Measurements from ENCODE around the gene SEMA4C. TPM values are rescaled to one million over a fixed set of nuclear protein-coding genes. Genes with fewer than 3 reads are reported as not detected.
A peak's percentile ranks its signal among the peaks of the same experiment; 100 is the strongest.

Gene SEMA4C
- total RNA-seq = 1 to 10 TPM; 5.9 to 8.3 TPM

DNA sequence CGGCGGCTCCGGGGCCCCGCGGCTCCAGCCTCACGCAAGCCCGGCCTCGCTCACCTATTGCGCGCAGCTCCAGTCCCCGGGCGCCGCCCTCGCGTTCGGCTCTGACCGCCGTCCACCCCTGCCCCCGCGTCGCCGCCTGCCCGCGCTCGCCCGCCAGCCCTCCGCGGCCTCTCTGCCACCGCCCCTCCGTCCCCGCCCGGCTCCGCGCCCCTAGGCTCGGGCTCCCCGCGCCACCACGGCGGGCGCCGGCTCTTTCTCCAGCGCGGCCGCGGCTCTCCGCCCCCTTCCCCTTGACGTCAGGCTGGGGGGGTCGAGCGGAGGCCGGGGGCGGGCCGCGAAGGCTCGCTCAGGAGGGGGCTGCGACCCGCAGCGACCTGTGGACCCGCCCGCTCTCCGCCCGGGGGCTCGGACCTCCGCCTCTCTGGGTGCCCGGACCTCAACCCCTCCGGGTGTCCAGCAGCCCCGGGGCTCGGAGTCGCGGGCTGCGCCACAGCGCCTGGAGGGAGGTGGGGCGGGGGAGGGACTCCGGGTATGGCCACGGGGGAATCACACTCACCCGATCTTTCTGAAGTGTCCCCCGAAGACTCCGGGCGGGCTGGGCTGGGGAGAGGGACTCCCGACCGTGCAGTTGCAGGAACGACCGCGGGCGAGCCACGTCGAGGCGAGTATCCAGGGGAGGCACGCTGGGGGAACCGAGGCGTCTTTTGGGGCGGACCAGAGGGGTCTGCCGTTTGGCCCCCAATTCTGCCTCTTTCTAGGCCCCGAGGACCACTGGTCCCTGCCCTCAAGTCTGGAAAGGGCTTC is at the start of gene SEMA4C:
Gene SEMA4C, minus strand, starts transcription at position 259 of the 804 bp plus-strand sequence. CDS start 2,194 bp downstream, outside the sequence.
- Mint-ChIP-seq H3K4me1 (peaks cover 45% of the 10 kb centered on the region), H3K36me3 (peaks cover 7% of the 10 kb centered on the region), H3K27me3 (peaks cover 10% of the 10 kb centered on the region), H3K9me3 (no peaks in the 10 kb centered on the region), H3K4me3 (peak within 1 kb of the TSS; percentile 66), H3K27ac (peak within 1 kb of the TSS; percentile 38)
- peak; percentile 50 for DNase-seq

DNA sequence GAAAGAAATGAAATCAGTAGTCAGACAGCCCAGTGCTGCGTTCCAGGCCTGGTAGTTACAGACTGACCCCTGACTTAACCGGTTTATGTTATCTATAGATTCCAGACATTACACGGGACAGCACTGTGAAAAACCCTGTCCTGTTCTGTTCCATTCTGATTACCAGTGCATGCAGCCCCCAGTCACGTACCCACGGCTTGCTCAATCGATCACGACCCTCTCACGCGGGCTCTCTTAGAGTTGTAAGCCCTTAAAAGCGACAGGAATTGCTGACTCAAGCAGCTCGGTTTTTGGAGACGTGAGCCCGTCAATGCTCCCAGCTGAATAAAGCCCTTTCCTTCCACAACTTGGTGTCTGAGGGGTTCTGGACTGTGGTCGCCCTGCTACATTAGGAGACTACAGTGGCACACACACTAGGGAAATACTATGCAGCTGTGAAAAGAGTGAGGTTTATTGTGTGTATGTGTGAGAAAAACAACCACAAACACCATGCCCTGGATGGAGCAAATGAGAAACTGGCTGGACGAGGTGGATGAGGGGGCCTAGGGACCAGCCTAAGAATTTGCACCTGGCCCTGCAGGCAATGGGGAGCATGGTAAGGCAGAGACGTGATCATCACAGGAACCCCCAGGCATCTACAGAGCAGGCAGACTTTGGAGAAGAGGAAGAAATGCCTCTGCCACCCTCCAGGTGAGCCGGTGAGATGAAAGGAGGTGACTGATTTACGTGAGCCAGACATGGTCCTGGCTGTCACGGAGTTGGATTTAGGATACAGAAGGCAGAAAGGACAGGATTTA is 49.1 kb upstream of the SEMA4C start:
- no peak overlapping the region for H3K27ac Mint-ChIP-seq
- DNase-seq = no peak

GRCh38 chr2:96918092-96918753 is 48.3 kb upstream of the SEMA4C start:
- H3K27me3 Mint-ChIP-seq = no peaks in the 10 kb centered on the region
- DNase-seq = no peak
- no peak overlapping the region for H3K27ac Mint-ChIP-seq
- H3K4me1 Mint-ChIP-seq = peaks cover 30% of the 10 kb centered on the region
- H3K4me3 Mint-ChIP-seq = no peak overlapping the region
- H3K36me3 Mint-ChIP-seq = peaks cover 31% of the 10 kb centered on the region
- peaks cover 12% of the 10 kb centered on the region for H3K9me3 Mint-ChIP-seq

More for the DNA sequence above, 49.1 kb upstream of the SEMA4C start:
- Mint-ChIP-seq H3K36me3 (peaks cover 28% of the 10 kb centered on the region), H3K4me1 (peaks cover 28% of the 10 kb centered on the region), H3K9me3 (peaks cover 12% of the 10 kb centered on the region), H3K27me3 (no peaks in the 10 kb centered on the region), H3K4me3 (no peak overlapping the region)

GRCh38 chr2:96916646-96917543 is 47.0 kb upstream of the SEMA4C start:
- peaks cover 12% of the 10 kb centered on the region for H3K9me3 Mint-ChIP-seq
- no peak for DNase-seq
- H3K27ac Mint-ChIP-seq = no peak overlapping the region
- H3K4me3 Mint-ChIP-seq = no peak overlapping the region
- H3K27me3 Mint-ChIP-seq = no peaks in the 10 kb centered on the region
- peaks cover 35% of the 10 kb centered on the region for H3K4me1 Mint-ChIP-seq
- H3K36me3 Mint-ChIP-seq = peaks cover 31% of the 10 kb centered on the region

GRCh38 chr2:96916156-96916630 is 46.3 kb upstream of the SEMA4C start:
- H3K27ac Mint-ChIP-seq = no peak overlapping the region
- H3K4me3 Mint-ChIP-seq = no peak overlapping the region
- DNase-seq = no peak
- no peaks in the 10 kb centered on the region for H3K27me3 Mint-ChIP-seq
- H3K9me3 Mint-ChIP-seq = peaks cover 12% of the 10 kb centered on the region
- peaks cover 33% of the 10 kb centered on the region for H3K4me1 Mint-ChIP-seq
- H3K36me3 Mint-ChIP-seq = peaks cover 31% of the 10 kb centered on the region

GRCh38 chr2:96914332-96914731 is 44.5 kb upstream of the SEMA4C start:
- Mint-ChIP-seq H3K9me3 (peaks cover 12% of the 10 kb centered on the region), H3K4me1 (peaks cover 33% of the 10 kb centered on the region), H3K27ac (no peak overlapping the region), H3K36me3 (peaks cover 29% of the 10 kb centered on the region), H3K4me3 (no peak overlapping the region), H3K27me3 (no peaks in the 10 kb centered on the region)
- DNase-seq = no peak

- DNase-seq = peak; percentile 47
- peak overlapping the region; percentile 77 for H3K27ac Mint-ChIP-seq
- H3K4me1 Mint-ChIP-seq = peaks cover 33% of the 10 kb centered on the region
- H3K27me3 Mint-ChIP-seq = no peaks in the 10 kb centered on the region
- peaks cover 12% of the 10 kb centered on the region for H3K9me3 Mint-ChIP-seq
- peak overlapping the region; percentile 65 for H3K4me3 Mint-ChIP-seq
- peaks cover 28% of the 10 kb centered on the region for H3K36me3 Mint-ChIP-seq
These were observed 43.7 kb upstream of the SEMA4C start for GRCh38 chr2:96913398-96914202.

GRCh38 chr2:96913117-96913397 is 43.2 kb upstream of the SEMA4C start:
- H3K4me1 Mint-ChIP-seq = peaks cover 30% of the 10 kb centered on the region

GRCh38 chr2:96912346-96913116 is 42.7 kb upstream of the SEMA4C start:
- Mint-ChIP-seq H3K4me1 (peaks cover 28% of the 10 kb centered on the region), H3K27ac (peak overlapping the region; percentile 34), H3K27me3 (no peaks in the 10 kb centered on the region), H3K36me3 (peaks cover 24% of the 10 kb centered on the region), H3K4me3 (peak overlapping the region; percentile 65), H3K9me3 (peaks cover 12% of the 10 kb centered on the region)
- no peak for DNase-seq

More at GRCh38 chr2:96913117-96913397, 43.2 kb upstream of the SEMA4C start:
- Mint-ChIP-seq H3K27ac (peak overlapping the region; percentile 34), H3K27me3 (no peaks in the 10 kb centered on the region), H3K9me3 (peaks cover 12% of the 10 kb centered on the region), H3K4me3 (peak overlapping the region; percentile 65), H3K36me3 (peaks cover 25% of the 10 kb centered on the region)
- no peak for DNase-seq

DNA sequence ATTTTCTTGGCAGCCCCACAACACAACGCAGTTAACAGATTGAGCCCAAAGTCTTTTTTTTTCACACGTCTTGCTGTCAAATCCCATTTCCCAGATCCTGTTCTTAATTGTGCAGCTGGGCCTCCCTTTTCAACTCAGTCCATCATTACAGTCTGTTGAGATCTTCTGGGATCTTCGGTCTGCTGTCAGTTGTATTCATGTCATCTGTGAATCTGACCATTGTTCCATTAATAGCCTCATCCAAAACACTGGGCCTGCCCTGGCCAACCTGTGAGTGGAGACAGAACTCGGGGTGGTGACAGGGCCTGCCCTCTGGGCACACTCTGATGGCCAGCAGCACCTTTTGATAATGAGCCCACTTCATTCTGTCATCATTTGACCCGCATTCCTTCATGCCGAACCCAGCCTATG is 39.7 kb upstream of the SEMA4C start:
- DNase-seq = no peak
- H3K9me3 Mint-ChIP-seq = no peaks in the 10 kb centered on the region
- peaks cover 23% of the 10 kb centered on the region for H3K4me1 Mint-ChIP-seq
- no peak overlapping the region for H3K4me3 Mint-ChIP-seq
- H3K27ac Mint-ChIP-seq = no peak overlapping the region
- no peaks in the 10 kb centered on the region for H3K27me3 Mint-ChIP-seq
- peaks cover 7% of the 10 kb centered on the region for H3K36me3 Mint-ChIP-seq

- H3K9me3 Mint-ChIP-seq = no peaks in the 10 kb centered on the region
- DNase-seq = no peak
- no peak overlapping the region for H3K27ac Mint-ChIP-seq
- no peaks in the 10 kb centered on the region for H3K27me3 Mint-ChIP-seq
- peaks cover 6% of the 10 kb centered on the region for H3K4me1 Mint-ChIP-seq
- no peak overlapping the region for H3K4me3 Mint-ChIP-seq
- no peaks in the 10 kb centered on the region for H3K36me3 Mint-ChIP-seq
These were observed 37.5 kb upstream of the SEMA4C start for GRCh38 chr2:96907115-96908041.

DNA sequence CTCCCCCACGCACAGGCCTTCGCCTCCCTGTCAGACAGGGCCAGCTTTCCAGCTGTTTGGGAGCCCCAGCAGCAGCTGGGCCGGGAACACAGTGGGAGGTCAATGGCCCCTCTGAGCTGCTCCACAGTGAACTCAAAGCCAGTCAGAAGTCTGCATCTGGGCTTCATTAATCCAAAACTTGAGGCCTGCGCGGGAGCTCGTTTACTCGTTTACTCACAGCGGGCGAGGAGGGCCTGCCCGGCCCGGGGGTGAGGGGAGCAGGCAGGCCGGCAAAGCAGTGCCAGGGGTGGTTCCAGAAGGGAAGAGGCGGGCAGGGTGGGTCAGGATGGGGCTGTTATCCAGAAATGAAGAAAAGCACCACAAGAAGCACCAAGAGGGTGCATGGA is 36.8 kb upstream of the SEMA4C start:
- DNase-seq = no peak
- Mint-ChIP-seq H3K9me3 (no peaks in the 10 kb centered on the region), H3K36me3 (no peaks in the 10 kb centered on the region), H3K27me3 (no peaks in the 10 kb centered on the region), H3K27ac (no peak overlapping the region), H3K4me1 (peaks cover 3% of the 10 kb centered on the region), H3K4me3 (no peak overlapping the region)
